Adrenal gland (tissue), 12 donors: Measurements from ENCODE around the gene KRTAP5-11. TPM values are rescaled to one million over a fixed set of nuclear protein-coding genes. Genes with fewer than 3 reads are reported as not detected.
"Not testable (repeated sequence)": the region's sequence is repeated elsewhere in the genome, so short reads cannot be mapped to it uniquely, and the experiment has no call there.

Source experiments
- DNase-seq, 7 donors: peaks; one replicate each; pipeline ENCODE4 v3.0.0-alpha.2; 2019 to 2020
- H3K27ac ChIP-seq, 5 donors: fragments of 200-600 bp; sonication (generic) in 4 of 5; 1 replicate in 3 of 5; 2 replicates in 2 of 5; pipeline versions ENCODE4 v1.5.1 to v1.8.0; 2016 to 2020; ENCODE audit warnings: mild to moderate bottlenecking in 1 of 5
- H3K27me3 ChIP-seq: fragments of 200-600 bp; 2 replicates; pipeline ENCODE4 v1.8.0; 2021
- H3K36me3 ChIP-seq, 2 donors: fragments of 200-600 bp; replicated peaks in 1 of 2; 1 replicate in 1 of 2; 2 replicates in 1 of 2; pipeline versions ENCODE4 v1.5.1 to v1.8.0; 2018 to 2022
- H3K4me1 ChIP-seq, 2 donors: fragments of 200-600 bp; replicated peaks in 1 of 2; 1 replicate in 1 of 2; 2 replicates in 1 of 2; pipeline versions ENCODE4 v1.5.1 to v1.8.0; 2018 to 2021
- H3K4me3 ChIP-seq, 4 donors: fragments of 200-600 bp; sonication (generic) in 3 of 4; one replicate each; pipeline ENCODE4 v1.5.1; 2016 to 2018
- H3K9me3 ChIP-seq, 3 donors: fragments of 200-600 bp; sonication (generic) in 1 of 3; replicated peaks in 1 of 3; 1 replicate in 2 of 3; 2 replicates in 1 of 3; pipeline versions ENCODE4 v1.5.1 to v1.8.0; 2016 to 2021
- CTCF ChIP-seq, 6 experiments: fragments of 450-650 bp in 4 of 6; fragments of 200-600 bp in 2 of 6; sonication (generic) in 1 of 6; IDR thresholded peaks; 1 replicate in 5 of 6; 2 replicates in 1 of 6; pipeline versions ENCODE4 v1.5.1 to v1.8.0; 2016 to 2021; ENCODE audit warnings: antibody characterized with exemption in 6 of 6, mild to moderate bottlenecking in 2 of 6, moderate library complexity in 1 of 6
- POLR2A ChIP-seq, 2 donors: fragments of 450-650 bp; IDR thresholded peaks; one replicate each; pipeline ENCODE4 v1.6.1; 2017; ENCODE audit warnings: antibody characterized with exemption in 2 of 2, mild to moderate bottlenecking in 2 of 2, moderate library complexity in 1 of 2
- WGBS, 4 donors: extraction: QIAGEN DNeasy Blood & Tissue Kit in 2 of 4; methylation state at CpG; one replicate each; pipeline versions ENCODE4 v1.1.5 to v1.1.7; 2013 to 2017; 5-methylcytosine and 5-hydroxymethylcytosine counted together
- intact Hi-C, 2 donors: fragments of 100-400 bp; cut with DNase I; formaldehyde crosslinking; loops; one replicate each; pipeline versions ENCODE4 v1.14.1 to v1.15.0; 2022 to 2023
- polyA plus RNA-seq, 3 donors: library from polyadenylated mRNA; stranded (reverse); fragments of 200-250 nt in 2 of 3; fragments of 350-450 nt in 1 of 3; fragmentation: Illumina TruSeq in 1 of 3; extraction: RNeasy Lipid Tissue Mini Kit (QIAGEN cat#74804) in 1 of 3; gene quantifications; one replicate each; pipeline ENCODE4 v1.2.3, GENCODE V29; 2013 to 2014
- total RNA-seq, 9 donors: library from RNA; depleted of rRNA in 4 of 9; stranded (reverse); fragments of >200 nt in 4 of 9; fragments of 120-200 nt in 1 of 9; fragmentation: NEBNext Ultra II Directional in 1 of 9; extraction: Animal tissue kit (Norgen Biotek cat#: 25700) in 1 of 9; gene quantifications; one replicate each; pipeline versions ENCODE4 v1.1.0 to v1.2.4, GENCODE V29; 2013 to 2023
- donor health status: healthy with polysubstance abuse.
- donor health status: Bipolar disorder and iron deficiency.
- donor health status: DM: yes; HTN: yes; CAD: no.
- donor health status: DM: no; HTN: no; CAD: no.
- donor health status: DM: no; HTN: no; CAD: no.
- donor health status: DM: yes; HTN: yes; CAD: no.

The KRTAP5-11 gene
- total and polyA plus RNA-seq, 12 donors = not detected

GRCh38 chr11:71542382-71542781, 40.3 kb downstream of the KRTAP5-11 start:
- Histone ChIP-seq H3K27ac (no peak overlapping the region), H3K9me3 (no peaks in the 10 kb centered on the region), H3K36me3 (no peaks in the 10 kb centered on the region), H3K27me3 (no peaks in the 10 kb centered on the region), H3K4me3 (no peak overlapping the region), H3K4me1 (no peaks in the 10 kb centered on the region)
- TF ChIP-seq POLR2A (IDR thresholded peaks at IDR 0.05) (no peak), CTCF (IDR thresholded peaks at IDR 0.05) (no peak)
- DNase-seq = no peak
- 69 to 88% (median 82%) methylated on average over 7 of the region's 7 CpGs for WGBS, 4 donors
- intact Hi-C loops = no loop called here

DNA sequence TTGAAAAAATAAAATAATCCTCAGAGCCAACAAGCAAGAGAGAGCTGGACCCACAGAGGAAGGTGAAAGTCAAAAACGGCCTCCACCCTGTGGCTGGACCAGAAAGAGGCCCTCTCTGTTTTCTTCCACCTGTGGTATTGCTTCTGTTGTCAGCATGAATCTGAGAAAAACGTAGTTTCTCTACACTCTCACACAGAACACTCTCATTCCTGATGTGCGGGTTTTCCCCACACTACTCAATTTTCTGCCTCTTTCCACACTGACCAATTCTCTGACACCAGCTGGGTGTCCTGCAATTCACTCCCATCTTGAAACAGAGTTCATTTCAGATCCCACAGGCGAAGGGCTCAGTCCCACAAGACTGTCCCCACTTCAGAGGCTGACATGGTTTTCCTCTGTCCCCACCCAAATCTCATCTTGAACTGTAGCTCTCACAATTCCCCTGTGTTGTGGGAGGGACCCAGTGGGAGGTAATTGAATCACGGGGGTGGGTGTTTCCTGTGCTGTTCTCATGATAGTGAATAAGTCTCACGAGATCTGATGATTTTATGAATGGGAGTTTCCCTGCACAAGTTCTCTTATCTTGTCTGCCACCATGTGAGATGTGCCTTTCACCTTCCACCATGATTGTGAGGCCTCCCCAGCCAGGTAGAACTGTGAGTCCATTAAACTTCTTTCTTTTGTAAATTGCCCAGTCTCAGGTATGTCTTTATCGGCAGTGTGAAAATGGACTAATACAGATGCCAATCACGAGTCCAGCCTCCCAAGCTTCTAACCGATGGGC, 42.0 kb downstream of the KRTAP5-11 start:
- H3K9me3 ChIP-seq, H3K27ac ChIP-seq, DNase-seq, H3K27me3 ChIP-seq, H3K36me3 ChIP-seq, H3K4me1 ChIP-seq, H3K4me3 ChIP-seq, intact Hi-C loops: not testable (repeated sequence)
- 87 to 91% (median 90%) methylated on average over 9 of the region's 9 CpGs for WGBS, 4 donors

DNA sequence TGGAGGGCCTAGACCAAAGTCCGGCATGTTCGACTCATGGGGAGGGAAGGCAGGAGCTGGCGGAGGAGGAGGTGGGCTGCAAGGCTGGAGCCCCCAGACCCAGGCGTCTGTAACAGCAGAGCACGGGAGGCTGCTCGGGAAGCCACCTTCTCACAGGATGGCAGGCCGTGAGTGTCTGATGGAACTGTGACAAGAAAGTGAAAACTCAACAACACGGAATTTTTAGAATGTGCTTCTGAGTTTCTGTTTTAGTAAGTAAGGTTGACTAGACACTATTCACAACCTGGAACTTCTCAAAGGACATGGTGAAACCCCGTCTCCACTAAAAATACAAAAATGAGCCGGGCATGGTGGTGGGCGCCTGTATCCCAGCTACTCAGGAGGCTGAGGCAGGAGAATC, 42.7 kb downstream of the KRTAP5-11 start:
- H3K27ac ChIP-seq, H3K36me3 ChIP-seq, H3K27me3 ChIP-seq, intact Hi-C loops, H3K4me1 ChIP-seq, H3K4me3 ChIP-seq, H3K9me3 ChIP-seq, DNase-seq: not testable (repeated sequence)
- WGBS, 4 donors = 93 to 95% (median 94%) methylated on average over 11 of the region's 11 CpGs

DNA sequence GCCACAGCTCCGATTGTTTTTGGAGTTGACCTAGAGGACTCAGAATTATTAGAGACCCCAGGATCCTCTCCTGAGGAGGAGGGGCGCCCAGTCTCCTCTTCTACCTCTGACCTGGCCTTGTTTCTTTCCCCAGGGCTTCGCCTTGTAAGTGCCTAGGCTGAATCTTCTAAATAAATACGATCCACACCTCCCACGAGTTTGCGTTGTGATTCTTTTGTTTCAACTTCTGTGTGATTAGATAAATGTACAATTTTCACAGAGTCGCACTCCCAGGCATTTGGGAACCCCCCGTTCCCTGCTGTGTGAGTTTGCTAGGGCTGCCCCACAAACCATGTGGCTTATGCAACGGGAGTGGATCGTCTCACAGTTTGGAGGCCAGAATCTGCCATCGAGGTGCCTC, 43.7 kb downstream of the KRTAP5-11 start:
- no peaks in the 10 kb centered on the region for H3K4me1 ChIP-seq
- intact Hi-C loops = no loop called here
- no peaks in the 10 kb centered on the region for H3K9me3 ChIP-seq
- TF ChIP-seq CTCF (IDR thresholded peaks at IDR 0.05) (no peak), POLR2A (IDR thresholded peaks at IDR 0.05) (no peak)
- H3K27ac ChIP-seq = no peak overlapping the region
- H3K27me3 ChIP-seq = no peaks in the 10 kb centered on the region
- no peaks in the 10 kb centered on the region for H3K36me3 ChIP-seq
- H3K4me3 ChIP-seq = no peak overlapping the region
- 79 to 82% (median 81%) methylated on average over 11 of the region's 11 CpGs for WGBS, 4 donors
- DNase-seq = no peak

DNA sequence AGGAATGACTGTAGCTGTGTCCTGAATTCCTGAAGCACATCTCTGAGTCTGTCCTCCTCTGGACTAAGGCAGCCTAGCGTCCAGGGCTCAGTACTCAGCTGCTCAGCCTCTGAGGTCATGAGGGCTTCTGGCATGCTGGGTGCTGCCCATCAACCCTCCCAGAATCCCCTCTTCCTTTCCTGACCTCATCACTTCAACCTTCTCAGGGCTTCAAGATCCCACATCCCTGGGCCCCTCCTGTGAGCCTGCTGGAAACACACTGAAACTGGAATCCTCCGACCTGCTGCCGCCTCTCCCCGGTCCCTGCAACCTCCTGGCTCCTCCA, 44.0 kb downstream of the KRTAP5-11 start:
- 78 to 94% (median 82%) methylated on average over 4 of the region's 4 CpGs for WGBS, 4 donors

DNA sequence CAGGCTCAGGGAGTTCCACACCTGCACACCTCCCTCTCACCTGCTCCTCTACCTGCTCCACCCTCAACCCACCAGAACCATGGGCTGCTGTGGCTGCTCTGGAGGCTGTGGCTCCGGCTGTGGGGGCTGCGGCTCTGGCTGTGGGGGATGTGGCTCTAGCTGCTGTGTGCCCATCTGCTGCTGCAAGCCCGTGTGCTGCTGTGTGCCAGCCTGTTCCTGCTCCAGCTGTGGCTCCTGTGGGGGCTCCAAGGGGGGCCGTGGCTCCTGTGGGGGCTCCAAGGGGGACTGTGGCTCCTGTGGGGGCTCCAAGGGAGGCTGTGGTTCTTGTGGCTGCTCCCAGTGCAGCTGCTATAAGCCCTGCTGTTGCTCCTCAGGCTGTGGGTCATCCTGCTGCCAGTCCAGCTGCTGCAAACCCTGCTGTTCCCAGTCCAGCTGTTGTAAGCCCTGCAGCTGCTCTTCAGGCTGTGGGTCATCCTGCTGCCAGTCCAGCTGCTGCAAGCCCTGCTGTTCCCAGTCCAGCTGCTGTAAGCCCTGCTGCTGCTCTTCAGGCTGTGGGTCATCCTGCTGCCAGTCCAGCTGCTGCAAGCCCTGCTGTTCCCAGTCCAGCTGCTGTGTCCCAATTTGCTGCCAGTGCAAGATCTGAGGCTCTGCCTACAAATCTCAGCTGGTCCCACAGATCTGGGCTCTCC, 44.6 kb downstream of the KRTAP5-11 start, which contains the start of gene KRTAP5-8:
TSS of gene KRTAP5-8 (plus strand) at position 49 of the 689 bp plus-strand sequence. CDS start at position 80, 31 bp downstream.
- intact Hi-C loops, H3K27ac ChIP-seq, H3K36me3 ChIP-seq, H3K4me3 ChIP-seq, DNase-seq, H3K27me3 ChIP-seq, H3K9me3 ChIP-seq, H3K4me1 ChIP-seq: not testable (repeated sequence)
- 67 to 76% methylated on average over 4 of the region's 4 CpGs; no CpG with 5 or more reads in 2 of the 4 donors for WGBS, 4 donors

More for the DNA sequence above, 44.0 kb downstream of the KRTAP5-11 start:
- Histone ChIP-seq H3K4me3 (no peak overlapping the region), H3K27me3 (no peaks in the 10 kb centered on the region), H3K9me3 (no peaks in the 10 kb centered on the region), H3K4me1 (no peaks in the 10 kb centered on the region), H3K36me3 (no peaks in the 10 kb centered on the region), H3K27ac (no peak overlapping the region)
- intact Hi-C loops = no loop called here
- TF ChIP-seq POLR2A (IDR thresholded peaks at IDR 0.05) = no peak
- TF ChIP-seq CTCF (IDR thresholded peaks at IDR 0.05) = no peak
- no peak for DNase-seq
